SK-N-SH (cell line): ENCODE results near the gene CACFD1. TPM values are rescaled to one million over a fixed set of nuclear protein-coding genes. Genes with fewer than 3 reads are reported as not detected.

Source experiments
- CTCF ChIA-PET: fragments of 300-600, 350-600 bp; formaldehyde crosslinking; extraction: SDS; loops from one replicate; lab custom pipeline; 2021; lab: Yijun Ruan, JAX
- POLR2A ChIA-PET: fragments of 350-600 bp; sonication (Branson Sonifier 250); formaldehyde crosslinking; extraction: SDS; loops from one replicate; lab custom pipeline; 2020; ENCODE audit warnings: antibody characterized with exemption, inconsistent platforms; lab: Yijun Ruan, JAX
- DNase-seq: peaks from one replicate; pipeline ENCODE4 v3.0.0; 2012
- H2AFZ ChIP-seq: fragments of 200-600 bp; sonication (generic); 2 replicates; pipeline ENCODE4 v1.8.1; 2016; ENCODE audit warnings: antibody characterized with exemption, mild to moderate bottlenecking, low read depth
- H3F3A ChIP-seq: fragments of 200-600 bp; sonication (generic); replicated peaks from 2 replicates; pipeline ENCODE3; 2016; ENCODE audit warnings: antibody characterized with exemption, mild to moderate bottlenecking; ENCODE audit not compliant: insufficient read depth
- H3K27ac ChIP-seq, 2 experiments: fragments of 200-500 bp in 1 of 2; fragments of 200-600 bp in 1 of 2; sonication (Bioruptor generic) in 1 of 2; sonication (generic), shearing (Covaris generic) in 1 of 2; 2 replicates each; pipeline versions ENCODE4 v1.5.1 to v1.6.1; 2014 to 2016; ENCODE audit warnings: low read depth in 2 of 2, inconsistent platforms in 1 of 2, low read length in 1 of 2, mild to moderate bottlenecking in 1 of 2, mixed read lengths in 1 of 2
- H3K27me3 ChIP-seq: fragments of 200-600 bp; sonication (generic), shearing (Covaris generic); 2 replicates; pipeline ENCODE4 v1.6.1; 2016; ENCODE audit warnings: mixed run types; ENCODE audit not compliant: insufficient read depth
- H3K36me3 ChIP-seq, 2 experiments: fragments of 200-500 bp in 1 of 2; fragments of 200-600 bp in 1 of 2; sonication (Bioruptor generic) in 1 of 2; sonication (generic) in 1 of 2; replicated peaks in 1 of 2; 2 replicates each; pipeline versions ENCODE3 to v1.5.1; 2014 to 2016; ENCODE audit warnings: low read length in 1 of 2, mild to moderate bottlenecking in 1 of 2; ENCODE audit not compliant: insufficient read depth in 2 of 2, control insufficient read depth in 1 of 2
- H3K4me1 ChIP-seq, 2 experiments: fragments of 200-500 bp in 1 of 2; fragments of 200-600 bp in 1 of 2; sonication (Bioruptor generic) in 1 of 2; sonication (generic), shearing (Covaris generic) in 1 of 2; 2 replicates each; pipeline versions ENCODE4 v1.5.1 to v1.6.1; 2014 to 2016; ENCODE audit warnings: low read depth in 1 of 2, low read length in 1 of 2, mixed run types in 1 of 2; ENCODE audit not compliant: insufficient read depth in 2 of 2, control insufficient read depth in 1 of 2
- H3K4me2 ChIP-seq: fragments of 200-600 bp; sonication (generic), shearing (Covaris generic); 2 replicates; pipeline ENCODE4 v1.6.1; 2017; ENCODE audit warnings: mixed run types
- H3K4me3 ChIP-seq, 2 experiments: fragments of 200-500 bp in 1 of 2; fragments of 200-600 bp in 1 of 2; sonication (Bioruptor generic) in 1 of 2; sonication (generic), shearing (Covaris generic) in 1 of 2; 2 replicates each; pipeline versions ENCODE4 v1.5.1 to v1.8.1; 2014 to 2016; ENCODE audit warnings: low read depth in 2 of 2, inconsistent platforms in 1 of 2, low read length in 1 of 2, mild to moderate bottlenecking in 1 of 2, mixed read lengths in 1 of 2, moderate library complexity in 1 of 2
- H3K79me2 ChIP-seq: fragments of 200-600 bp; sonication (generic); 2 replicates; pipeline ENCODE4 v1.8.1; 2017; ENCODE audit warnings: mild to moderate bottlenecking; ENCODE audit not compliant: insufficient read depth
- H3K9ac ChIP-seq: fragments of 200-600 bp; sonication (generic); 2 replicates; pipeline ENCODE4 v1.6.1; 2017; ENCODE audit warnings: mixed run types
- H3K9me2 ChIP-seq: fragments of 200-600 bp; sonication (generic); 2 replicates; pipeline ENCODE4 v1.6.1; 2017; ENCODE audit warnings: mixed run types
- H3K9me3 ChIP-seq: fragments of 200-600 bp; sonication (generic); 2 replicates; pipeline ENCODE4 v1.6.1; 2017; ENCODE audit warnings: mixed run types, mild to moderate bottlenecking, moderate library complexity
- H4K20me1 ChIP-seq: fragments of 200-600 bp; sonication (generic); 2 replicates; pipeline ENCODE4 v1.6.1; 2017; ENCODE audit warnings: mild to moderate bottlenecking, mixed run types; ENCODE audit not compliant: insufficient read depth
- CHD2 ChIP-seq: fragments of 150-350 bp; IDR thresholded peaks from 2 replicates; pipeline ENCODE4 v1.6.1; 2018; ENCODE audit warnings: low read length; ENCODE audit not compliant: partially characterized antibody
- EP300 ChIP-seq, 2 experiments: IDR thresholded peaks; 2 replicates each; pipeline versions ENCODE4 v1.4.0 to v1.6.1; 2012; ENCODE audit warnings: borderline replicate concordance in 1 of 2, low read depth in 1 of 2, low read length in 1 of 2
- EZH2phosphoT487 ChIP-seq: fragments of 200-600 bp; sonication (generic); IDR thresholded peaks from 2 replicates; pipeline ENCODE4 v1.6.1; 2017; ENCODE audit warnings: low read depth, mixed run types, mild to moderate bottlenecking, antibody characterized with exemption, moderate library complexity, borderline replicate concordance
- FOSL2 ChIP-seq: IDR thresholded peaks from 2 replicates; pipeline ENCODE4 v1.4.0; 2012; ENCODE audit warnings: low read depth, mild to moderate bottlenecking, moderate library complexity, borderline replicate concordance
- GABPA ChIP-seq: IDR thresholded peaks from 2 replicates; pipeline ENCODE4 v1.4.0; 2012; ENCODE audit warnings: low read depth, mild to moderate bottlenecking
- IRF3 ChIP-seq: fragments of 150-350 bp; IDR thresholded peaks from 2 replicates; pipeline ENCODE4 v1.6.1; 2016; ENCODE audit warnings: mild to moderate bottlenecking, low read depth, low read length
- JUND ChIP-seq: IDR thresholded peaks from 2 replicates; pipeline ENCODE4 v1.4.0; 2012
- MXI1 ChIP-seq: IDR thresholded peaks from 2 replicates; pipeline ENCODE4 v1.6.1; 2012; ENCODE audit warnings: mild to moderate bottlenecking, low read depth, low read length, improper control_type of control experiment
- POLR2AphosphoS5 ChIP-seq: IDR thresholded peaks from 2 replicates; pipeline ENCODE4 v1.6.1; 2012; ENCODE audit warnings: low read depth, low read length
- RCOR1 ChIP-seq: fragments of 150-350 bp; IDR thresholded peaks from 2 replicates; pipeline ENCODE4 v1.6.1; 2017; ENCODE audit warnings: antibody characterized with exemption, low read length
- REST ChIP-seq: IDR thresholded peaks from 2 replicates; pipeline ENCODE4 v1.6.1; 2012; ENCODE audit warnings: mild to moderate bottlenecking, low read depth, low read length, moderate library complexity
- RXRA ChIP-seq: IDR thresholded peaks from 2 replicates; pipeline ENCODE4 v1.4.0; 2012; ENCODE audit warnings: low read depth, mild to moderate bottlenecking, borderline replicate concordance
- TAF1 ChIP-seq: IDR thresholded peaks from 2 replicates; pipeline ENCODE4 v1.6.1; 2012; ENCODE audit warnings: low read depth, mild to moderate bottlenecking, low read length, moderate library complexity, borderline replicate concordance
- WGBS: methylation state at CpG from one replicate; pipeline ENCODE4 v1.1.6; 2017; ENCODE audit warnings: low lambda C conversion rate; 5-methylcytosine and 5-hydroxymethylcytosine counted together
- polyA plus RNA-seq, 3 experiments: library from polyadenylated mRNA; depleted of rRNA; stranded (reverse); fragments of >200 nt; gene quantifications; 2 replicates each; pipeline ENCODE4 v1.2.3, GENCODE V29; 2012

CACFD1 gene
- polyA plus RNA-seq, 1 of the 3 experiments (the other 2 are of a cell fraction): 16.8 TPM

GRCh38 chr9:133483611-133484010 lies 23.8 kb downstream of the CACFD1 start:
- H3K79me2 ChIP-seq: peaks cover 4% of the 10 kb centered on the region; the same call in 1 of the 2 replicates
- CTCF ChIA-PET: interaction anchor here (0.7 to 3.9 kb wide), 7 partner anchors 10 to 298 kb away, joined by 3 to 23 read pairs (median 4); no protein-coding TSS in a partner anchor
- no peak for DNase-seq
- H3K27me3 ChIP-seq: no peaks in the 10 kb centered on the region
- H3K9me2 ChIP-seq: no peaks in the 10 kb centered on the region
- no peaks in the 10 kb centered on the region for H4K20me1 ChIP-seq
- no peak overlapping the region for H2AFZ ChIP-seq
- no peak overlapping the region for H3K9ac ChIP-seq
- TF ChIP-seq IRF3 (no peak), EZH2phosphoT487 (no peak), RXRA (no peak), CHD2 (no peak), REST (no peak), EP300 (IDR thresholded peaks at IDR 0.05; ENCODE audit: borderline replicate concordance in 1 of 2, low read depth in 1 of 2, low read length in 1 of 2) (no peak), POLR2AphosphoS5 (no peak), MXI1 (no peak), GABPA (no peak), RCOR1 (no peak), TAF1 (no peak), JUND (no peak), FOSL2 (no peak)
- no peaks in the 10 kb centered on the region for H3K9me3 ChIP-seq
- no peak overlapping the region for H3K27ac ChIP-seq
- H3K4me3 ChIP-seq: no peak overlapping the region
- peaks cover 0 to 20% of the 10 kb centered on the region in 2 experiments; a peak in 1 of 4 replicates for H3K4me1 ChIP-seq
- 93% methylated on average over 8 of the region's 9 CpGs for WGBS
- no peak overlapping the region for H3K4me2 ChIP-seq
- no peaks in the 10 kb centered on the region for H3K36me3 ChIP-seq
- POLR2A ChIA-PET: interaction anchor here (0.6 kb wide), 1 partner anchor 50 kb away, joined by 3 read pairs; no protein-coding TSS in a partner anchor
- H3F3A ChIP-seq: no peaks in the 10 kb centered on the region
